SK-N-SH (cell line): ENCODE measurements around the gene LRRC8C. TPM values are rescaled to one million over a fixed set of nuclear protein-coding genes. Genes with fewer than 3 reads are reported as not detected.

Source experiments
- CTCF ChIA-PET: fragments of 300-600, 350-600 bp; formaldehyde crosslinking; extraction: SDS; loops from one replicate; lab custom pipeline; 2021; lab: Yijun Ruan, JAX
- POLR2A ChIA-PET: fragments of 350-600 bp; sonication (Branson Sonifier 250); formaldehyde crosslinking; extraction: SDS; loops from one replicate; lab custom pipeline; 2020; ENCODE audit warnings: antibody characterized with exemption, inconsistent platforms; lab: Yijun Ruan, JAX
- DNase-seq: peaks from one replicate; pipeline ENCODE4 v3.0.0; 2012
- H2AFZ ChIP-seq: fragments of 200-600 bp; sonication (generic); 2 replicates; pipeline ENCODE4 v1.8.1; 2016; ENCODE audit warnings: antibody characterized with exemption, mild to moderate bottlenecking, low read depth
- H3F3A ChIP-seq: fragments of 200-600 bp; sonication (generic); replicated peaks from 2 replicates; pipeline ENCODE3; 2016; ENCODE audit warnings: antibody characterized with exemption, mild to moderate bottlenecking; ENCODE audit not compliant: insufficient read depth
- H3K27ac ChIP-seq, 2 experiments: fragments of 200-500 bp in 1 of 2; fragments of 200-600 bp in 1 of 2; sonication (Bioruptor generic) in 1 of 2; sonication (generic), shearing (Covaris generic) in 1 of 2; 2 replicates each; pipeline versions ENCODE4 v1.5.1 to v1.6.1; 2014 to 2016; ENCODE audit warnings: low read depth in 2 of 2, inconsistent platforms in 1 of 2, low read length in 1 of 2, mild to moderate bottlenecking in 1 of 2, mixed read lengths in 1 of 2
- H3K27me3 ChIP-seq: fragments of 200-600 bp; sonication (generic), shearing (Covaris generic); 2 replicates; pipeline ENCODE4 v1.6.1; 2016; ENCODE audit warnings: mixed run types; ENCODE audit not compliant: insufficient read depth
- H3K36me3 ChIP-seq, 2 experiments: fragments of 200-500 bp in 1 of 2; fragments of 200-600 bp in 1 of 2; sonication (Bioruptor generic) in 1 of 2; sonication (generic) in 1 of 2; replicated peaks in 1 of 2; 2 replicates each; pipeline versions ENCODE3 to v1.5.1; 2014 to 2016; ENCODE audit warnings: low read length in 1 of 2, mild to moderate bottlenecking in 1 of 2; ENCODE audit not compliant: insufficient read depth in 2 of 2, control insufficient read depth in 1 of 2
- H3K4me1 ChIP-seq, 2 experiments: fragments of 200-500 bp in 1 of 2; fragments of 200-600 bp in 1 of 2; sonication (Bioruptor generic) in 1 of 2; sonication (generic), shearing (Covaris generic) in 1 of 2; 2 replicates each; pipeline versions ENCODE4 v1.5.1 to v1.6.1; 2014 to 2016; ENCODE audit warnings: low read depth in 1 of 2, low read length in 1 of 2, mixed run types in 1 of 2; ENCODE audit not compliant: insufficient read depth in 2 of 2, control insufficient read depth in 1 of 2
- H3K4me2 ChIP-seq: fragments of 200-600 bp; sonication (generic), shearing (Covaris generic); 2 replicates; pipeline ENCODE4 v1.6.1; 2017; ENCODE audit warnings: mixed run types
- H3K4me3 ChIP-seq, 2 experiments: fragments of 200-500 bp in 1 of 2; fragments of 200-600 bp in 1 of 2; sonication (Bioruptor generic) in 1 of 2; sonication (generic), shearing (Covaris generic) in 1 of 2; 2 replicates each; pipeline versions ENCODE4 v1.5.1 to v1.8.1; 2014 to 2016; ENCODE audit warnings: low read depth in 2 of 2, inconsistent platforms in 1 of 2, low read length in 1 of 2, mild to moderate bottlenecking in 1 of 2, mixed read lengths in 1 of 2, moderate library complexity in 1 of 2
- H3K79me2 ChIP-seq: fragments of 200-600 bp; sonication (generic); 2 replicates; pipeline ENCODE4 v1.8.1; 2017; ENCODE audit warnings: mild to moderate bottlenecking; ENCODE audit not compliant: insufficient read depth
- H3K9ac ChIP-seq: fragments of 200-600 bp; sonication (generic); 2 replicates; pipeline ENCODE4 v1.6.1; 2017; ENCODE audit warnings: mixed run types
- H3K9me2 ChIP-seq: fragments of 200-600 bp; sonication (generic); 2 replicates; pipeline ENCODE4 v1.6.1; 2017; ENCODE audit warnings: mixed run types
- H3K9me3 ChIP-seq: fragments of 200-600 bp; sonication (generic); 2 replicates; pipeline ENCODE4 v1.6.1; 2017; ENCODE audit warnings: mixed run types, mild to moderate bottlenecking, moderate library complexity
- H4K20me1 ChIP-seq: fragments of 200-600 bp; sonication (generic); 2 replicates; pipeline ENCODE4 v1.6.1; 2017; ENCODE audit warnings: mild to moderate bottlenecking, mixed run types; ENCODE audit not compliant: insufficient read depth
- EP300 ChIP-seq, 2 experiments: IDR thresholded peaks; 2 replicates each; pipeline versions ENCODE4 v1.4.0 to v1.6.1; 2012; ENCODE audit warnings: borderline replicate concordance in 1 of 2, low read depth in 1 of 2, low read length in 1 of 2
- FOSL2 ChIP-seq: IDR thresholded peaks from 2 replicates; pipeline ENCODE4 v1.4.0; 2012; ENCODE audit warnings: low read depth, mild to moderate bottlenecking, moderate library complexity, borderline replicate concordance
- GATA2 ChIP-seq: sonication (generic); formaldehyde crosslinking; IDR thresholded peaks from 2 replicates; pipeline ENCODE4 v1.5.0; 2020; ENCODE audit warnings: mild to moderate bottlenecking, missing genetic modification reagents
- JUND ChIP-seq: IDR thresholded peaks from 2 replicates; pipeline ENCODE4 v1.4.0; 2012
- MXI1 ChIP-seq: IDR thresholded peaks from 2 replicates; pipeline ENCODE4 v1.6.1; 2012; ENCODE audit warnings: mild to moderate bottlenecking, low read depth, low read length, improper control_type of control experiment
- POLR2AphosphoS5 ChIP-seq: IDR thresholded peaks from 2 replicates; pipeline ENCODE4 v1.6.1; 2012; ENCODE audit warnings: low read depth, low read length
- RXRA ChIP-seq: IDR thresholded peaks from 2 replicates; pipeline ENCODE4 v1.4.0; 2012; ENCODE audit warnings: low read depth, mild to moderate bottlenecking, borderline replicate concordance
- SIN3A ChIP-seq: IDR thresholded peaks from 2 replicates; pipeline ENCODE4 v1.6.1; 2012; ENCODE audit warnings: low read depth, mild to moderate bottlenecking, low read length, moderate library complexity, borderline replicate concordance
- TCF12 ChIP-seq: IDR thresholded peaks from 2 replicates; pipeline ENCODE4 v1.4.0; 2012
- YY1 ChIP-seq: IDR thresholded peaks from 2 replicates; pipeline ENCODE4 v1.4.0; 2012; ENCODE audit warnings: low read depth, mild to moderate bottlenecking
- WGBS: methylation state at CpG from one replicate; pipeline ENCODE4 v1.1.6; 2017; ENCODE audit warnings: low lambda C conversion rate; 5-methylcytosine and 5-hydroxymethylcytosine counted together
- polyA plus RNA-seq, 3 experiments: library from polyadenylated mRNA; depleted of rRNA; stranded (reverse); fragments of >200 nt; gene quantifications; 2 replicates each; pipeline ENCODE4 v1.2.3, GENCODE V29; 2012
- TF ChIP-seq, protein P1 (sequence below): fragments of 150-350 bp; IDR thresholded peaks from 2 replicates; pipeline ENCODE4 v1.6.1; 2016; ENCODE audit warnings: mild to moderate bottlenecking, low read depth, low read length
- TF ChIP-seq, protein P2 (sequence below): IDR thresholded peaks from 2 replicates; pipeline ENCODE4 v1.4.0; 2012; ENCODE audit warnings: low read depth
- TF ChIP-seq, protein P3 (sequence below): IDR thresholded peaks from 2 replicates; pipeline ENCODE4 v1.6.1; 2012; ENCODE audit warnings: mild to moderate bottlenecking, low read depth, low read length, moderate library complexity
- TF ChIP-seq, protein P4 (sequence below): fragments of 150-350 bp; IDR thresholded peaks from 2 replicates; pipeline ENCODE4 v1.6.1; 2017; ENCODE audit warnings: antibody characterized with exemption, low read length, low read depth, borderline replicate concordance
- TF ChIP-seq, protein P5 (sequence below): IDR thresholded peaks from 2 replicates; pipeline ENCODE4 v1.4.0; 2012; ENCODE audit warnings: low read depth, borderline replicate concordance
- TF ChIP-seq, protein P6 (sequence below): IDR thresholded peaks from 2 replicates; pipeline ENCODE4 v1.4.0; 2012; ENCODE audit warnings: low read depth, borderline replicate concordance
- TF ChIP-seq, protein P7 (sequence below): fragments of 200-600 bp; sonication (generic); IDR thresholded peaks from 2 replicates; pipeline ENCODE4 v1.6.1; 2017; ENCODE audit warnings: antibody characterized with exemption, mild to moderate bottlenecking, moderate library complexity

LRRC8C gene
- polyA plus RNA-seq, 1 of the 3 experiments (the other 2 are of a cell fraction) = 4.2 TPM

DNA sequence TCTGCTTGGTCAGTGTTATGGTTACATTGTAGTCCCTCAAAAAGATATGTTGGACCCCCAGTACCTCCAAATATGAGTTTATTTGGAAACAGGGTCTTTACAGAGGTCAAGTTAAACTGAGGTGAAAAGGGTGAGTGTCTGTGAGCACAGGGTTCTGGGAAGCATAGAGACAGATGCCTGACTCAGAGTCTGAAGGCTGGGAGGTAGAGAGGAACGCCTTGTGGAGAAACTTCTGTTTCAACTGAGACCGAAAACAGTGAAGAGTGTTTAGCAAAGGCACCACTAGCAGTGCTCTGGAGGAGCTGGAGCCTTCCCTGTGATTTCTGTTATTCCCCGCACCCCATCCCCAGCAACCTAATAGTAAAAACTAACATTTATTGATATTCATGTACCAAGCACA is 122.7 kb downstream of the LRRC8C start:
- POLR2A ChIA-PET = no interaction called here
- Histone ChIP-seq H3K4me2 (no peak overlapping the region), H3K36me3 (no peaks in the 10 kb centered on the region), H3K9me3 (no peaks in the 10 kb centered on the region)
- TF ChIP-seq MXI1 = no peak
- no peak for TF ChIP-seq FOSL2
- TF ChIP-seq, protein P1, sequence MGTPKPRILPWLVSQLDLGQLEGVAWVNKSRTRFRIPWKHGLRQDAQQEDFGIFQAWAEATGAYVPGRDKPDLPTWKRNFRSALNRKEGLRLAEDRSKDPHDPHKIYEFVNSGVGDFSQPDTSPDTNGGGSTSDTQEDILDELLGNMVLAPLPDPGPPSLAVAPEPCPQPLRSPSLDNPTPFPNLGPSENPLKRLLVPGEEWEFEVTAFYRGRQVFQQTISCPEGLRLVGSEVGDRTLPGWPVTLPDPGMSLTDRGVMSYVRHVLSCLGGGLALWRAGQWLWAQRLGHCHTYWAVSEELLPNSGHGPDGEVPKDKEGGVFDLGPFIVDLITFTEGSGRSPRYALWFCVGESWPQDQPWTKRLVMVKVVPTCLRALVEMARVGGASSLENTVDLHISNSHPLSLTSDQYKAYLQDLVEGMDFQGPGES = no peak
- TF ChIP-seq, protein P2, sequence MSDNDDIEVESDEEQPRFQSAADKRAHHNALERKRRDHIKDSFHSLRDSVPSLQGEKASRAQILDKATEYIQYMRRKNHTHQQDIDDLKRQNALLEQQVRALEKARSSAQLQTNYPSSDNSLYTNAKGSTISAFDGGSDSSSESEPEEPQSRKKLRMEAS = no peak
- no peak for TF ChIP-seq GATA2 (CRISPR knock-in tag)
- no peak for TF ChIP-seq RXRA
- TF ChIP-seq, protein P3, sequence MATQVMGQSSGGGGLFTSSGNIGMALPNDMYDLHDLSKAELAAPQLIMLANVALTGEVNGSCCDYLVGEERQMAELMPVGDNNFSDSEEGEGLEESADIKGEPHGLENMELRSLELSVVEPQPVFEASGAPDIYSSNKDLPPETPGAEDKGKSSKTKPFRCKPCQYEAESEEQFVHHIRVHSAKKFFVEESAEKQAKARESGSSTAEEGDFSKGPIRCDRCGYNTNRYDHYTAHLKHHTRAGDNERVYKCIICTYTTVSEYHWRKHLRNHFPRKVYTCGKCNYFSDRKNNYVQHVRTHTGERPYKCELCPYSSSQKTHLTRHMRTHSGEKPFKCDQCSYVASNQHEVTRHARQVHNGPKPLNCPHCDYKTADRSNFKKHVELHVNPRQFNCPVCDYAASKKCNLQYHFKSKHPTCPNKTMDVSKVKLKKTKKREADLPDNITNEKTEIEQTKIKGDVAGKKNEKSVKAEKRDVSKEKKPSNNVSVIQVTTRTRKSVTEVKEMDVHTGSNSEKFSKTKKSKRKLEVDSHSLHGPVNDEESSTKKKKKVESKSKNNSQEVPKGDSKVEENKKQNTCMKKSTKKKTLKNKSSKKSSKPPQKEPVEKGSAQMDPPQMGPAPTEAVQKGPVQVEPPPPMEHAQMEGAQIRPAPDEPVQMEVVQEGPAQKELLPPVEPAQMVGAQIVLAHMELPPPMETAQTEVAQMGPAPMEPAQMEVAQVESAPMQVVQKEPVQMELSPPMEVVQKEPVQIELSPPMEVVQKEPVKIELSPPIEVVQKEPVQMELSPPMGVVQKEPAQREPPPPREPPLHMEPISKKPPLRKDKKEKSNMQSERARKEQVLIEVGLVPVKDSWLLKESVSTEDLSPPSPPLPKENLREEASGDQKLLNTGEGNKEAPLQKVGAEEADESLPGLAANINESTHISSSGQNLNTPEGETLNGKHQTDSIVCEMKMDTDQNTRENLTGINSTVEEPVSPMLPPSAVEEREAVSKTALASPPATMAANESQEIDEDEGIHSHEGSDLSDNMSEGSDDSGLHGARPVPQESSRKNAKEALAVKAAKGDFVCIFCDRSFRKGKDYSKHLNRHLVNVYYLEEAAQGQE = no peak
- TF ChIP-seq, protein P4, sequence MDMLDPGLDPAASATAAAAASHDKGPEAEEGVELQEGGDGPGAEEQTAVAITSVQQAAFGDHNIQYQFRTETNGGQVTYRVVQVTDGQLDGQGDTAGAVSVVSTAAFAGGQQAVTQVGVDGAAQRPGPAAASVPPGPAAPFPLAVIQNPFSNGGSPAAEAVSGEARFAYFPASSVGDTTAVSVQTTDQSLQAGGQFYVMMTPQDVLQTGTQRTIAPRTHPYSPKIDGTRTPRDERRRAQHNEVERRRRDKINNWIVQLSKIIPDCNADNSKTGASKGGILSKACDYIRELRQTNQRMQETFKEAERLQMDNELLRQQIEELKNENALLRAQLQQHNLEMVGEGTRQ = no peak
- TF ChIP-seq JUND = no peak
- TF ChIP-seq YY1 = no peak
- TF ChIP-seq SIN3A = no peak
- TF ChIP-seq, protein P5, sequence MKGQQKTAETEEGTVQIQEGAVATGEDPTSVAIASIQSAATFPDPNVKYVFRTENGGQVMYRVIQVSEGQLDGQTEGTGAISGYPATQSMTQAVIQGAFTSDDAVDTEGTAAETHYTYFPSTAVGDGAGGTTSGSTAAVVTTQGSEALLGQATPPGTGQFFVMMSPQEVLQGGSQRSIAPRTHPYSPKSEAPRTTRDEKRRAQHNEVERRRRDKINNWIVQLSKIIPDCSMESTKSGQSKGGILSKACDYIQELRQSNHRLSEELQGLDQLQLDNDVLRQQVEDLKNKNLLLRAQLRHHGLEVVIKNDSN = no peak
- no peak for TF ChIP-seq TCF12
- TF ChIP-seq, protein P6, sequence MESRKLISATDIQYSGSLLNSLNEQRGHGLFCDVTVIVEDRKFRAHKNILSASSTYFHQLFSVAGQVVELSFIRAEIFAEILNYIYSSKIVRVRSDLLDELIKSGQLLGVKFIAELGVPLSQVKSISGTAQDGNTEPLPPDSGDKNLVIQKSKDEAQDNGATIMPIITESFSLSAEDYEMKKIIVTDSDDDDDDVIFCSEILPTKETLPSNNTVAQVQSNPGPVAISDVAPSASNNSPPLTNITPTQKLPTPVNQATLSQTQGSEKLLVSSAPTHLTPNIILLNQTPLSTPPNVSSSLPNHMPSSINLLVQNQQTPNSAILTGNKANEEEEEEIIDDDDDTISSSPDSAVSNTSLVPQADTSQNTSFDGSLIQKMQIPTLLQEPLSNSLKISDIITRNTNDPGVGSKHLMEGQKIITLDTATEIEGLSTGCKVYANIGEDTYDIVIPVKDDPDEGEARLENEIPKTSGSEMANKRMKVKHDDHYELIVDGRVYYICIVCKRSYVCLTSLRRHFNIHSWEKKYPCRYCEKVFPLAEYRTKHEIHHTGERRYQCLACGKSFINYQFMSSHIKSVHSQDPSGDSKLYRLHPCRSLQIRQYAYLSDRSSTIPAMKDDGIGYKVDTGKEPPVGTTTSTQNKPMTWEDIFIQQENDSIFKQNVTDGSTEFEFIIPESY = no peak
- TF ChIP-seq POLR2AphosphoS5 = no peak
- TF ChIP-seq, protein P7, sequence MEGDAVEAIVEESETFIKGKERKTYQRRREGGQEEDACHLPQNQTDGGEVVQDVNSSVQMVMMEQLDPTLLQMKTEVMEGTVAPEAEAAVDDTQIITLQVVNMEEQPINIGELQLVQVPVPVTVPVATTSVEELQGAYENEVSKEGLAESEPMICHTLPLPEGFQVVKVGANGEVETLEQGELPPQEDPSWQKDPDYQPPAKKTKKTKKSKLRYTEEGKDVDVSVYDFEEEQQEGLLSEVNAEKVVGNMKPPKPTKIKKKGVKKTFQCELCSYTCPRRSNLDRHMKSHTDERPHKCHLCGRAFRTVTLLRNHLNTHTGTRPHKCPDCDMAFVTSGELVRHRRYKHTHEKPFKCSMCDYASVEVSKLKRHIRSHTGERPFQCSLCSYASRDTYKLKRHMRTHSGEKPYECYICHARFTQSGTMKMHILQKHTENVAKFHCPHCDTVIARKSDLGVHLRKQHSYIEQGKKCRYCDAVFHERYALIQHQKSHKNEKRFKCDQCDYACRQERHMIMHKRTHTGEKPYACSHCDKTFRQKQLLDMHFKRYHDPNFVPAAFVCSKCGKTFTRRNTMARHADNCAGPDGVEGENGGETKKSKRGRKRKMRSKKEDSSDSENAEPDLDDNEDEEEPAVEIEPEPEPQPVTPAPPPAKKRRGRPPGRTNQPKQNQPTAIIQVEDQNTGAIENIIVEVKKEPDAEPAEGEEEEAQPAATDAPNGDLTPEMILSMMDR = no peak
- no peak for TF ChIP-seq EP300 (IDR thresholded peaks at IDR 0.05; ENCODE audit: borderline replicate concordance in 1 of 2, low read depth in 1 of 2, low read length in 1 of 2)
- TF ChIP-seq, all 33 proteins: peak for 0
- H3K9ac ChIP-seq = no peak overlapping the region
- H3K27ac ChIP-seq = no peak overlapping the region
- no peaks in the 10 kb centered on the region for H3K9me2 ChIP-seq
- peaks cover 12 to 14% of the 10 kb centered on the region in 2 experiments; a peak in 3 of 4 replicates for H3K4me1 ChIP-seq
- H4K20me1 ChIP-seq = no peaks in the 10 kb centered on the region
- H3K27me3 ChIP-seq = no peaks in the 10 kb centered on the region
- WGBS = 75% methylated on average over 3 of the region's 3 CpGs
- H3K4me3 ChIP-seq = no peak overlapping the region
- DNase-seq = no peak
- CTCF ChIA-PET = interaction anchor here (0.6 to 16.7 kb wide), 2 partner anchors 119 to 158 kb away, joined by 3 to 265 read pairs; partner anchors contain the start of gene LRRC8C
- no peak overlapping the region for H2AFZ ChIP-seq
- H3F3A ChIP-seq = no peaks in the 10 kb centered on the region
- H3K79me2 ChIP-seq = no peaks in the 10 kb centered on the region
